ENCODE measurements around the gene MRPS33. TPM values are rescaled to one million over a fixed set of nuclear protein-coding genes. Genes with fewer than 3 reads are reported as not detected.
"Not testable (repeated sequence)": the region's sequence is repeated elsewhere in the genome, so short reads cannot be mapped to it uniquely, and the experiment has no call there.

The MRPS33 gene
- total and polyA plus RNA-seq, 2 experiments from 2014 or later, result 24.0 to 70.7 TPM

DNA sequence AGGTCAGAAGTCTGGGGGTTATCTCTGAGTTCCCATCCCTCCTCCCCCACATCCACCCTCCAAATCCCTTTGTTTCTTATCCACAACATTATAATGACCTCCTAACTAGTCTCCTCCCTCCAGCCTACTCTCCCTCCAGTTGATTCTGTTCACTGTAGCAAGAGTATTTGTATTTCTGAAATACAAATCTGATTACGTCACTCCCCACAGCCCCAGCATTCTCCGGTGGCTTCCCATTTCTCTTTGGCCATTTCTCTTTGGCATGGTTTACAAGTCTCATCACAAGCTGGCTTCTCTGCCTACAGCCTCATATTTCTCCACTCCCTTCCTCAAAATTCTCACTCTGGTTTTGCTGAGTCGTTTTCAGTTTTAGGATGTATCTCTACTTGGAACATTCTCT lies 24.6 kb upstream of the MRPS33 start:
- in situ Hi-C loops (cut with MboI), result no loop called here
- no peak overlapping the region; the same call in 1 of the 2 replicates for H2AFZ ChIP-seq
- no peaks in the 10 kb centered on the region for H3F3A ChIP-seq (ENCODE audit: insufficient read depth)
- DNase-seq, result peak; percentile 24
- no peaks in the 10 kb centered on the region for H3K4me1 ChIP-seq (ENCODE audit: insufficient read depth)
- H3K27me3 ChIP-seq (replicated peaks; ENCODE audit: insufficient read depth), result no peaks in the 10 kb centered on the region
- H3K9me2 ChIP-seq (ENCODE audit: insufficient read depth), result no peaks in the 10 kb centered on the region
- no peak overlapping the region for H3K27ac ChIP-seq
- 32 to 33% methylated on average over 3 of the region's 3 CpGs for WGBS, 2 experiments (ENCODE audit: low coverage in 1 of 2, low lambda C conversion rate in 2 of 2, missing lambda C conversion rate in 2 of 2)
- no peak overlapping the region for H3K9ac ChIP-seq
- no peak overlapping the region for H3K4me3 ChIP-seq
- H3K9me3 ChIP-seq (ENCODE audit: low read depth), result no peaks in the 10 kb centered on the region
- no peaks in the 10 kb centered on the region for H3K36me3 ChIP-seq (ENCODE audit: low read depth)
- H4K20me1 ChIP-seq (ENCODE audit: insufficient read depth), result no peaks in the 10 kb centered on the region
- H3K79me2 ChIP-seq (ENCODE audit: insufficient read depth), result no peaks in the 10 kb centered on the region
- no peak for TF ChIP-seq EZH2phosphoT487 (IDR thresholded peaks at IDR 0.05; ENCODE audit: insufficient read depth, low read depth)
- TF ChIP-seq EZH2 (IDR thresholded peaks at IDR 0.05; ENCODE audit: insufficient read depth, poor library complexity, severe bottlenecking), result no peak
- no peak overlapping the region for H3K4me2 ChIP-seq (ENCODE audit: unreplicated experiment)

GRCh38 chr7:141038100-141038499 lies 23.3 kb upstream of the MRPS33 start:
- in situ Hi-C loops (cut with MboI); H3K27ac ChIP-seq; H3K79me2 ChIP-seq (ENCODE audit: insufficient read depth); H4K20me1 ChIP-seq (ENCODE audit: insufficient read depth); H3K9ac ChIP-seq; H3K4me3 ChIP-seq; H3K4me1 ChIP-seq (ENCODE audit: insufficient read depth); H3K9me2 ChIP-seq (ENCODE audit: insufficient read depth); DNase-seq; H3K4me2 ChIP-seq (ENCODE audit: unreplicated experiment); H3K27me3 ChIP-seq (replicated peaks; ENCODE audit: insufficient read depth); H3K9me3 ChIP-seq (ENCODE audit: low read depth); H3F3A ChIP-seq (ENCODE audit: insufficient read depth); H2AFZ ChIP-seq; H3K36me3 ChIP-seq (ENCODE audit: low read depth): not testable (repeated sequence)
- WGBS, 2 experiments (ENCODE audit: low coverage in 1 of 2, low lambda C conversion rate in 2 of 2, missing lambda C conversion rate in 2 of 2), result 16 to 25% methylated on average over 2 to 3 of the region's 3 CpGs

DNA sequence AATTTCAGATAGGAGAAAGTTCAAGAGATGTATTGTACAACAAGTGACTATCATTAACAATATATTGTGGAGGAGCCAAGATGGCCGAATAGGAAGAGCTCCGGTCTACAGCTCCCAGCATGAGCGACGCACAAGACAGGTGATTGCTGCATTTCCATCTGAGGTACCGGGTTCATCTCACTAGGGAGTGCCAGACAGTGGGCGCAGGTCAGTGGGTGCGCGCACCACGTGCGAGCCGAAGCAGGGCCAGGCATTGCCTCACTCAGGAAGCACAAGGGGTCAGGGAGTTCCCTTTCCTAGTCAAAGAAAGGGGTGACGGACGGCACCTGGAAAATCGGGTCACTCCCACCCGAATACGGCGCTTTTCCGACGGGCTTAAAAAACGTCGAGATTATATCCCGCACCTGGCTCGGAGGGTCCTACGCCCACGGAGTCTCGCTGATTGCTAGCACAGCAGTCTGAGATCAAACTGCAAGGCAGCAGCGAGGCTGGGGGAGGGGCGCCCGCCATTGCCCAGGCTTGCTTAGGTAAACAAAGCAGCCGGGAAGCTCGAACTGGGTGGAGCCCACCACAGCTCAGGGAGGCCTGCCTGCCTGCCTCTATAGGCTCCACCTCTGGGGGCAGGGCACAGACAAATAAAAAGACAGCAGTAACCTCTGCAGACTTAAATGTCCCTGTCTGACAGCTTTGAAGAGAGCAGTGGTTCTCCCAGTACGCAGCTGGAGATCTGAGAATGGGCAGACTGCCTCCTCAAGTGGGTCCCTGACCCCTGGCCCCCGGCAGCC lies 18.0 kb upstream of the MRPS33 start:
- H4K20me1 ChIP-seq (ENCODE audit: insufficient read depth); H3K4me1 ChIP-seq (ENCODE audit: insufficient read depth); H3K9ac ChIP-seq; H3K4me2 ChIP-seq (ENCODE audit: unreplicated experiment); H3K27ac ChIP-seq; DNase-seq; H2AFZ ChIP-seq; H3F3A ChIP-seq (ENCODE audit: insufficient read depth); H3K36me3 ChIP-seq (ENCODE audit: low read depth); H3K9me3 ChIP-seq (ENCODE audit: low read depth); H3K4me3 ChIP-seq; H3K9me2 ChIP-seq (ENCODE audit: insufficient read depth); H3K79me2 ChIP-seq (ENCODE audit: insufficient read depth); in situ Hi-C loops (cut with MboI); H3K27me3 ChIP-seq (replicated peaks; ENCODE audit: insufficient read depth): not testable (repeated sequence)
- WGBS, 2 experiments (ENCODE audit: low coverage in 1 of 2, low lambda C conversion rate in 2 of 2, missing lambda C conversion rate in 2 of 2), result 62 to 64% methylated on average over 28 to 31 of the region's 33 CpGs

GRCh38 chr7:141028767-141029166 lies 14.0 kb upstream of the MRPS33 start:
- Histone ChIP-seq H3K9me2 (ENCODE audit: insufficient read depth) (no peaks in the 10 kb centered on the region), H4K20me1 (ENCODE audit: insufficient read depth) (no peaks in the 10 kb centered on the region), H3F3A (ENCODE audit: insufficient read depth) (no peaks in the 10 kb centered on the region), H3K9me3 (ENCODE audit: low read depth) (no peaks in the 10 kb centered on the region), H3K27me3 (replicated peaks; ENCODE audit: insufficient read depth) (no peaks in the 10 kb centered on the region), H2AFZ (no peak overlapping the region), H3K4me3 (no peak overlapping the region), H3K36me3 (ENCODE audit: low read depth) (no peaks in the 10 kb centered on the region), H3K27ac (no peak overlapping the region), H3K4me1 (ENCODE audit: insufficient read depth) (no peaks in the 10 kb centered on the region), H3K4me2 (ENCODE audit: unreplicated experiment) (no peak overlapping the region), H3K9ac (no peak overlapping the region), H3K79me2 (ENCODE audit: insufficient read depth) (no peaks in the 10 kb centered on the region)
- WGBS, 2 experiments (ENCODE audit: low coverage in 1 of 2, low lambda C conversion rate in 2 of 2, missing lambda C conversion rate in 2 of 2), result 12 to 25% methylated on average over 3 of the region's 3 CpGs
- no peak for DNase-seq
- TF ChIP-seq EZH2 (IDR thresholded peaks at IDR 0.05; ENCODE audit: insufficient read depth, poor library complexity, severe bottlenecking) (no peak), EZH2phosphoT487 (IDR thresholded peaks at IDR 0.05; ENCODE audit: insufficient read depth, low read depth) (no peak)
- in situ Hi-C loops (cut with MboI), result no loop called here

GRCh38 chr7:141027043-141027442 lies 12.3 kb upstream of the MRPS33 start:
- Histone ChIP-seq H3K9me2 (ENCODE audit: insufficient read depth) (no peaks in the 10 kb centered on the region), H3K9ac (no peak overlapping the region), H3K4me2 (ENCODE audit: unreplicated experiment) (no peak overlapping the region), H3F3A (ENCODE audit: insufficient read depth) (no peaks in the 10 kb centered on the region), H3K4me3 (no peak overlapping the region), H3K27ac (no peak overlapping the region), H3K4me1 (ENCODE audit: insufficient read depth) (no peaks in the 10 kb centered on the region), H3K36me3 (ENCODE audit: low read depth) (no peaks in the 10 kb centered on the region), H2AFZ (no peak overlapping the region), H3K79me2 (ENCODE audit: insufficient read depth) (no peaks in the 10 kb centered on the region), H4K20me1 (ENCODE audit: insufficient read depth) (no peaks in the 10 kb centered on the region), H3K27me3 (replicated peaks; ENCODE audit: insufficient read depth) (no peaks in the 10 kb centered on the region), H3K9me3 (ENCODE audit: low read depth) (no peaks in the 10 kb centered on the region)
- in situ Hi-C loops (cut with MboI), result no loop called here
- 27 to 31% methylated on average over 3 of the region's 3 CpGs for WGBS, 2 experiments (ENCODE audit: low coverage in 1 of 2, low lambda C conversion rate in 2 of 2, missing lambda C conversion rate in 2 of 2)
- no peak for TF ChIP-seq EZH2phosphoT487 (IDR thresholded peaks at IDR 0.05; ENCODE audit: insufficient read depth, low read depth)
- TF ChIP-seq EZH2 (IDR thresholded peaks at IDR 0.05; ENCODE audit: insufficient read depth, poor library complexity, severe bottlenecking), result no peak
- no peak for DNase-seq

Data from GM23248 (cell line).